HCT116 (cell line): ENCODE data around the gene BMP4.

Experiments used
- EZH2 ChIP-seq: fragments of 200-600 bp; sonication (generic); IDR thresholded peaks from 2 replicates; pipeline ENCODE4 v1.6.1; 2017; ENCODE audit warnings: antibody characterized with exemption, mixed run types
- POLR2A ChIP-seq: IDR thresholded peaks from 2 replicates; pipeline ENCODE4 v1.7.0; 2011; ENCODE audit warnings: borderline replicate concordance; ENCODE audit not compliant: insufficient read depth, insufficient read length; ENCODE audit errors: extremely low read depth
- POLR2AphosphoS5 ChIP-seq: IDR thresholded peaks from 2 replicates; pipeline ENCODE4 v1.6.1; 2011; ENCODE audit warnings: mild to moderate bottlenecking, low read depth, low read length, moderate library complexity
- RAD21 ChIP-seq: IDR thresholded peaks from 2 replicates; pipeline ENCODE4 v1.6.1; 2012; ENCODE audit warnings: low read depth, mild to moderate bottlenecking
- TCF7L2 ChIP-seq: IDR thresholded peaks from 2 replicates; pipeline ENCODE4 v1.7.0; 2011; ENCODE audit warnings: borderline replicate concordance, inconsistent platforms; ENCODE audit not compliant: insufficient read depth, insufficient read length; ENCODE audit errors: extremely low read depth
- TF ChIP-seq, protein P1 (sequence below), 3 experiments: fragments of 200-600 bp in 1 of 3; sonication (generic) in 1 of 3; IDR thresholded peaks in 2 of 3; conservative IDR thresholded peaks in 1 of 3; 2 replicates each; pipeline ENCODE4 v1.5.1; 2012 to 2017; ENCODE audit warnings: low read depth in 2 of 3, low read length in 2 of 3, antibody characterized with exemption in 1 of 3, borderline replicate concordance in 1 of 3, control low read depth in 1 of 3, mild to moderate bottlenecking in 1 of 3, mixed read lengths in 1 of 3, mixed run types in 1 of 3, moderate library complexity in 1 of 3; ENCODE audit not compliant: insufficient read depth in 1 of 3
- TF ChIP-seq, protein P2 (sequence below): IDR thresholded peaks from 2 replicates; pipeline ENCODE4 v1.6.1; 2012
- TF ChIP-seq, protein P3 (sequence below): IDR thresholded peaks from 2 replicates; pipeline ENCODE4 v1.6.1; 2012

- TF ChIP-seq TCF7L2 (no peak), POLR2A (no peak), EZH2 (no peak), RAD21 (no peak; the same call in 1 of the 2 replicates), POLR2AphosphoS5 (no peak)
- TF ChIP-seq, protein P1, sequence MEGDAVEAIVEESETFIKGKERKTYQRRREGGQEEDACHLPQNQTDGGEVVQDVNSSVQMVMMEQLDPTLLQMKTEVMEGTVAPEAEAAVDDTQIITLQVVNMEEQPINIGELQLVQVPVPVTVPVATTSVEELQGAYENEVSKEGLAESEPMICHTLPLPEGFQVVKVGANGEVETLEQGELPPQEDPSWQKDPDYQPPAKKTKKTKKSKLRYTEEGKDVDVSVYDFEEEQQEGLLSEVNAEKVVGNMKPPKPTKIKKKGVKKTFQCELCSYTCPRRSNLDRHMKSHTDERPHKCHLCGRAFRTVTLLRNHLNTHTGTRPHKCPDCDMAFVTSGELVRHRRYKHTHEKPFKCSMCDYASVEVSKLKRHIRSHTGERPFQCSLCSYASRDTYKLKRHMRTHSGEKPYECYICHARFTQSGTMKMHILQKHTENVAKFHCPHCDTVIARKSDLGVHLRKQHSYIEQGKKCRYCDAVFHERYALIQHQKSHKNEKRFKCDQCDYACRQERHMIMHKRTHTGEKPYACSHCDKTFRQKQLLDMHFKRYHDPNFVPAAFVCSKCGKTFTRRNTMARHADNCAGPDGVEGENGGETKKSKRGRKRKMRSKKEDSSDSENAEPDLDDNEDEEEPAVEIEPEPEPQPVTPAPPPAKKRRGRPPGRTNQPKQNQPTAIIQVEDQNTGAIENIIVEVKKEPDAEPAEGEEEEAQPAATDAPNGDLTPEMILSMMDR (IDR thresholded peaks at IDR 0.05 in 2 of 3, conservative IDR thresholded peaks at IDR 0.05 in 1 of 3; ENCODE audit: borderline replicate concordance in 1 of 3, insufficient read depth in 1 of 3, low read depth in 2 of 3, low read length in 2 of 3): no peak
- TF ChIP-seq, protein P2, sequence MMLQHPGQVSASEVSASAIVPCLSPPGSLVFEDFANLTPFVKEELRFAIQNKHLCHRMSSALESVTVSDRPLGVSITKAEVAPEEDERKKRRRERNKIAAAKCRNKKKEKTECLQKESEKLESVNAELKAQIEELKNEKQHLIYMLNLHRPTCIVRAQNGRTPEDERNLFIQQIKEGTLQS: no peak
- TF ChIP-seq, protein P3, sequence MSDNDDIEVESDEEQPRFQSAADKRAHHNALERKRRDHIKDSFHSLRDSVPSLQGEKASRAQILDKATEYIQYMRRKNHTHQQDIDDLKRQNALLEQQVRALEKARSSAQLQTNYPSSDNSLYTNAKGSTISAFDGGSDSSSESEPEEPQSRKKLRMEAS: no peak
These were observed 1.9 kb downstream of the BMP4 start for GRCh38 chr14:53954551-53955228.
